Spinal cord (tissue), 10 donors: ENCODE results near the gene NKG7. TPM values are rescaled to one million over a fixed set of nuclear protein-coding genes. Genes with fewer than 3 reads are reported as not detected.

Source experiments
- DNase-seq, 6 donors: peaks; one replicate each; pipeline versions ENCODE4 v3.0.0 to v3.0.0-alpha.2; 2013 to 2015; ENCODE audit warnings: low spot score in 6 of 6, low read depth in 4 of 6
- H3K27ac ChIP-seq: one replicate; pipeline ENCODE4 v1.5.1; 2013; ENCODE audit warnings: low read depth, low read length, control low read depth
- H3K27me3 ChIP-seq: one replicate; pipeline ENCODE4 v1.6.1; 2013; ENCODE audit warnings: low read length; ENCODE audit not compliant: control insufficient read depth, insufficient read depth
- H3K36me3 ChIP-seq: one replicate; pipeline ENCODE4 v1.6.1; 2013; ENCODE audit warnings: low read length; ENCODE audit not compliant: control insufficient read depth, insufficient read depth
- H3K4me1 ChIP-seq: one replicate; pipeline ENCODE4 v1.6.1; 2013; ENCODE audit warnings: low read length; ENCODE audit not compliant: control insufficient read depth, insufficient read depth
- H3K4me3 ChIP-seq: one replicate; pipeline ENCODE4 v1.5.1; 2013; ENCODE audit warnings: low read depth, low read length, control low read depth
- H3K9me3 ChIP-seq: one replicate; pipeline ENCODE4 v1.6.1; 2013; ENCODE audit warnings: low read length; ENCODE audit not compliant: control insufficient read depth, insufficient read depth
- WGBS: methylation state at CpG from one replicate; pipeline ENCODE4 v1.1.5; 2013; ENCODE audit warnings: missing lambda C conversion rate; ENCODE audit not compliant: insufficient coverage; 5-methylcytosine and 5-hydroxymethylcytosine counted together
- polyA plus RNA-seq, 2 donors: library from polyadenylated mRNA; unstranded; fragments of 120-200 nt; gene quantifications; one replicate each; pipeline ENCODE4 v1.2.1, GENCODE V29; 2013; ENCODE audit not compliant: insufficient read length in 2 of 2
- total RNA-seq, 2 donors: library from RNA; depleted of rRNA in 1 of 2; stranded (reverse); fragments of 120-200 nt in 1 of 2; fragments of >200 nt in 1 of 2; gene quantifications; one replicate each; pipeline versions ENCODE4 v1.2.3 to v1.2.4, GENCODE V29; 2013 to 2014
- donor health status: healthy.

NKG7 gene
- total and polyA plus RNA-seq, 4 donors, result 0.44 to 6.0 (median 0.69) TPM; not detected in 1

- Histone ChIP-seq H3K27ac (peak overlapping the region; percentile 83), H3K9me3 (no peaks in the 10 kb centered on the region), H3K36me3 (peaks cover 10% of the 10 kb centered on the region), H3K4me3 (peak overlapping the region; percentile 55), H3K27me3 (peaks cover 8% of the 10 kb centered on the region), H3K4me1 (peaks cover 21% of the 10 kb centered on the region)
- DNase-seq, result no peak
- WGBS, result 2% methylated on average over 10 of the region's 10 CpGs
Measured at GRCh38 chr19:51339313-51339686, 33.2 kb downstream of the NKG7 start.

- no peaks in the 10 kb centered on the region for H3K9me3 ChIP-seq
- H3K27me3 ChIP-seq, result peaks cover 8% of the 10 kb centered on the region
- DNase-seq, result peak in 4 of 6 donors; percentile 61 to 91 (median 78)
- peaks cover 8% of the 10 kb centered on the region for H3K36me3 ChIP-seq
- 9% methylated on average over 35 of the region's 43 CpGs for WGBS
- peak overlapping the region; percentile 55 for H3K4me3 ChIP-seq
- peak overlapping the region; percentile 83 for H3K27ac ChIP-seq
- H3K4me1 ChIP-seq, result peaks cover 21% of the 10 kb centered on the region
Measured at GRCh38 chr19:51338563-51339312, 33.7 kb downstream of the NKG7 start.

DNA sequence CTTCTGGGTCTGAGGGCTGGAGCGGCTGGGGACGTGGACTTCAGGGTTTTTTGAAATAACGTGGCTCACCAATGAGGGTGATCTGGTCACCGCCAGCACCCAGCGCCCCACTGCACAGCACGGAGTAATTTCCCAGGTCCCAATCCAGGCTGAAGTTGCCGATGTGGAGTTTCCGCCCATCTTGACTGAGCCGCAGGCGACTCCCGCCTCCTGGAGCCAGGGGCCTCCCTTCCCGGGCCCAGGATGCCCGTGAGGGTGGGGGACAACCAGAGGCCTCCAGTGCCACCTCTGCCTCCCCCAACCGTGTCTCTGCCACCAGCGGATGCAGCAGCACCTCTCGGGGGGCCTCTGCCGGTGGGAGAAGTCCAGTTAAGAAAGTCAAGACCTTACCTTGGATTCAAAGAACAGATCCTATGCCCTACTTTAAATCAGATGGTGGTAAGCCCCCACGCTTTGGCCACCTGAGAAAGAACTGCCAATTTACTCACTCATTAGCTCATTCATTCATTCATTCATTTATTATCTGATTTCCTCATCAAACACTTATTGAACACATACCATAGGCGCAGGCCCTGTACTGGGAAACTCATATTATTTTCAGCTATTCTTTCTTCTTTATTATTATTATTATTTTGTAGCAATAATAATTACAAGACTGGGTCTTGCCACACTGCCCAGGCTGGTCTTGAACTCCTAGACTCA lies 34.4 kb downstream of the NKG7 start:
- Histone ChIP-seq H3K36me3 (peaks cover 8% of the 10 kb centered on the region), H3K27ac (no peak overlapping the region), H3K27me3 (peaks cover 8% of the 10 kb centered on the region), H3K4me3 (no peak overlapping the region), H3K4me1 (peaks cover 21% of the 10 kb centered on the region), H3K9me3 (no peaks in the 10 kb centered on the region)
- DNase-seq, result no peak
- whole genome bisulfite sequencing, result 81% methylated on average over 18 of the region's 19 CpGs

GRCh38 chr19:51337141-51337860 lies 35.2 kb downstream of the NKG7 start:
- H3K4me3 ChIP-seq, result no peak overlapping the region
- H3K36me3 ChIP-seq, result peaks cover 8% of the 10 kb centered on the region
- H3K4me1 ChIP-seq, result peaks cover 21% of the 10 kb centered on the region
- no peaks in the 10 kb centered on the region for H3K9me3 ChIP-seq
- 92% methylated on average over 10 of the region's 13 CpGs for WGBS
- no peak overlapping the region for H3K27ac ChIP-seq
- H3K27me3 ChIP-seq, result peaks cover 8% of the 10 kb centered on the region
- no peak for DNase-seq

- peaks cover 17% of the 10 kb centered on the region for H3K36me3 ChIP-seq
- WGBS, result 77% methylated on average over 11 of the region's 13 CpGs
- H3K27me3 ChIP-seq, result no peaks in the 10 kb centered on the region
- H3K9me3 ChIP-seq, result no peaks in the 10 kb centered on the region
- no peak overlapping the region for H3K27ac ChIP-seq
- DNase-seq, result peak in 1 of 6 donors; percentile 18
- H3K4me1 ChIP-seq, result peaks cover 6% of the 10 kb centered on the region
- no peak overlapping the region for H3K4me3 ChIP-seq
Measured at GRCh38 chr19:51333836-51334460, 38.5 kb downstream of the NKG7 start.

DNA sequence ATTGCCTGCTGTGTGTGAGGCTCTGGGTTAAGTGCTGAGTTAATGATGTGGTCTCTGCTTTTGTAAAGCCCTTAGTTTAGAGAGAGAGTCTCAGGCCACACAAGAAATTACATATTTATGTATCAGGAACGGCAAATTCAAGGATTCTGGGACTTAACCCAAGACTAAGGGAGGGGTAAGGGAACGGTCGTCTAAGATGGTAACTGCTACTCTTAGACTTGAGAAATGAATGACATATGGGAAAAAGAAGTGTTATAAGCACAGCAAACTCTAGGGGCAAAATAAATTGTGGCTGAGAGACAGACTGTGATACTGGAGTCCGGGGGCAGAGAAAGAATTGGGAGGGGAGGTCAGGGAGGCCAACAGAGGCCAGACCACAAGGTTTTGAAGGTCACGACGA lies 40.7 kb downstream of the NKG7 start:
- no peak overlapping the region for H3K27ac ChIP-seq
- no peaks in the 10 kb centered on the region for H3K27me3 ChIP-seq
- H3K4me3 ChIP-seq, result no peak overlapping the region
- DNase-seq, result no peak
- no peaks in the 10 kb centered on the region for H3K9me3 ChIP-seq
- H3K4me1 ChIP-seq, result peaks cover 13% of the 10 kb centered on the region
- peaks cover 28% of the 10 kb centered on the region for H3K36me3 ChIP-seq
- WGBS, result 95% methylated on average over 5 of the region's 6 CpGs

DNA sequence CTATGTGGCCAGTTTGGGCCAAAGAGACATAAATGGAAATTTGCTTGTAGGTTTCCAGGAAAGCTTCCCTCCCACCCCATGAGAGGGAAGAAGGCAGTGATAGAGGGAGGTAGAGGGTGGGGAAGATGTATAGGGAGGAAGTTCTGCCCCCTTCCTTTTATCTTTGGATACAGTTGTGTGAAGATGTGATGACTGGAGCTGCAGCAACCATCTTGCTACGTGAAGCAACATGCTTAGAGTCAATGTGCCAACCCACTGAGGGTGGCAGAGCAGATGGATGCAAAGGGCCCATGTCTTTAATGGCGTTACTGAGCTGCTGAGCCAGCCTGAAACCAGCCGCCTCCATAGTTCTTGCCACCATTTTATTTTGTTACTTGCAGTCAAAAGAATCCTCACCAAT lies 41.3 kb downstream of the NKG7 start:
- no peak overlapping the region for H3K27ac ChIP-seq
- WGBS, result 62% methylated on average over 3 of the region's 3 CpGs
- H3K4me3 ChIP-seq, result no peak overlapping the region
- no peaks in the 10 kb centered on the region for H3K9me3 ChIP-seq
- peaks cover 13% of the 10 kb centered on the region for H3K4me1 ChIP-seq
- no peak for DNase-seq
- H3K27me3 ChIP-seq, result no peaks in the 10 kb centered on the region
- H3K36me3 ChIP-seq, result peaks cover 33% of the 10 kb centered on the region

- WGBS, result 98% methylated on average over 4 of the region's 4 CpGs
- Histone ChIP-seq H3K27ac (no peak overlapping the region), H3K4me3 (no peak overlapping the region), H3K36me3 (peaks cover 41% of the 10 kb centered on the region), H3K27me3 (no peaks in the 10 kb centered on the region), H3K4me1 (peaks cover 13% of the 10 kb centered on the region), H3K9me3 (no peaks in the 10 kb centered on the region)
- DNase-seq, result no peak
Measured at GRCh38 chr19:51330366-51330765, 42.1 kb downstream of the NKG7 start.

GRCh38 chr19:51329411-51329810 lies 43.0 kb downstream of the NKG7 start:
- Histone ChIP-seq H3K36me3 (peaks cover 46% of the 10 kb centered on the region), H3K27me3 (no peaks in the 10 kb centered on the region), H3K4me3 (no peak overlapping the region), H3K9me3 (no peaks in the 10 kb centered on the region), H3K4me1 (peaks cover 13% of the 10 kb centered on the region), H3K27ac (no peak overlapping the region)
- DNase-seq, result no peak
- 90% methylated on average over 5 of the region's 5 CpGs for WGBS
